ENCODE data around the gene IGF2.

DNA sequence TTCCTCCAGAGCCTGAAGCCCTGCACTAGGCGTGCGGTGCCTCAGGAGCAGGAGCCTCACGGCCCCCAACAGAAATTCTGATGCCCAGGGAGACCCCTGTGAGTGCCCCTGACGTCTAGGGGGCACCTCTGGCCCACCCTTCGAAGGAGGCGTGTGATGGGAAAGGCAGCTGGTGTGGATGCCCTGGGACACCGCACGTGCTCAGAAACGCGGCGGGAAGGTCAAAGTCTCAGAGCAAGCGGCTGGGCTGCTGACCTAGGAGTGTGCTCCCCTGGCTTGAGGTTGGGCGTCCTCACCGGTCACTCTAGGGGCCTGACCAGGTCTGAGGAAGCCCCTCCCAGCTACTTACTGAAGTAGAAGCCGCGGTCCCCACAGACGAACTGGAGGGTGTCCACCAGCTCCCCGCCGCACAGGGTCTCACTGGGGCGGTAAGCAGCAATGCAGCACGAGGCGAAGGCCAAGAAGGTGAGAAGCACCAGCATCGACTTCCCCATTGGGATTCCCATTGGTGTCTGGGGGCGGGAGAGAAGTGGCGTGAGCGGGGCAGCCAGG is 4.1 kb downstream of the IGF2 start:
- TF ChIP-seq, protein P1, sequence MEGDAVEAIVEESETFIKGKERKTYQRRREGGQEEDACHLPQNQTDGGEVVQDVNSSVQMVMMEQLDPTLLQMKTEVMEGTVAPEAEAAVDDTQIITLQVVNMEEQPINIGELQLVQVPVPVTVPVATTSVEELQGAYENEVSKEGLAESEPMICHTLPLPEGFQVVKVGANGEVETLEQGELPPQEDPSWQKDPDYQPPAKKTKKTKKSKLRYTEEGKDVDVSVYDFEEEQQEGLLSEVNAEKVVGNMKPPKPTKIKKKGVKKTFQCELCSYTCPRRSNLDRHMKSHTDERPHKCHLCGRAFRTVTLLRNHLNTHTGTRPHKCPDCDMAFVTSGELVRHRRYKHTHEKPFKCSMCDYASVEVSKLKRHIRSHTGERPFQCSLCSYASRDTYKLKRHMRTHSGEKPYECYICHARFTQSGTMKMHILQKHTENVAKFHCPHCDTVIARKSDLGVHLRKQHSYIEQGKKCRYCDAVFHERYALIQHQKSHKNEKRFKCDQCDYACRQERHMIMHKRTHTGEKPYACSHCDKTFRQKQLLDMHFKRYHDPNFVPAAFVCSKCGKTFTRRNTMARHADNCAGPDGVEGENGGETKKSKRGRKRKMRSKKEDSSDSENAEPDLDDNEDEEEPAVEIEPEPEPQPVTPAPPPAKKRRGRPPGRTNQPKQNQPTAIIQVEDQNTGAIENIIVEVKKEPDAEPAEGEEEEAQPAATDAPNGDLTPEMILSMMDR (IDR thresholded peaks at IDR 0.05): no peak
- TF ChIP-seq EZH2 (IDR thresholded peaks at IDR 0.05; ENCODE audit: borderline replicate concordance, insufficient read depth, low read depth, low read length, poor library complexity, severe bottlenecking): no peak

Measured in B cell (primary cell).